ENCODE results near the gene CDK15. TPM values are rescaled to one million over a fixed set of nuclear protein-coding genes. Genes with fewer than 3 reads are reported as not detected.
A peak's percentile ranks its signal among the peaks of the same experiment; 100 is the strongest.
"Not testable (repeated sequence)": the region's sequence is repeated elsewhere in the genome, so short reads cannot be mapped to it uniquely, and the experiment has no call there.

Gene CDK15
- total RNA-seq, 1 donor from 2014 or later = 6.8 TPM

- Mint-ChIP-seq H3K9me3 (no peaks in the 10 kb centered on the region), H3K4me1 (peaks cover 60% of the 10 kb centered on the region), H3K4me3 (no peak overlapping the region), H3K27me3 (ENCODE audit: low read depth) (no peaks in the 10 kb centered on the region), H3K27ac (peak overlapping the region; percentile 55), H3K36me3 (no peaks in the 10 kb centered on the region)
- no peak for TF ChIP-seq CTCF (IDR thresholded peaks at IDR 0.05; ENCODE audit: unreplicated experiment)
- no peak for DNase-seq (ENCODE audit: low spot score in 2 of 2, unreplicated experiment in 2 of 2)
Observed at GRCh38 chr2:201809633-201810032, 3.3 kb downstream of the CDK15 start.

DNA sequence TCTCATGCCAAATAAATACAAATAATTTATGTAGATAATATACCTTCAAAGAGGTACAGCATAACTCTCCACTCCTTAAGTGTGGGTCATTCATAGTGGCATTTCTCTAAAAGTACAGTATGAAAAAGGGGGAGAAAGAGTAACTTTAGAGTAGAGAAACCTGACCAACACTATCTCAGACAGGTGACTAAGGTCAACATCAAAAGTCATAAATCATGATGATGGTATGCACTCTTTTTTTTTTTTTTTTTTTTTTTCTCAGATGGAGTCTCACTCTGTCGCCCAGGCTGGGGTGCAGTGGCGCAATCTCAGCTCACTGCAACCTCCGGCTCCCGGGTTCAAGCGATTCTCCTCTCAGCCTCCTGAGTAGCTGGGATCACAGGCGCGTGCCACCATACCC lies 4.3 kb downstream of the CDK15 start:
- H3K27ac Mint-ChIP-seq; H3K36me3 Mint-ChIP-seq; H3K27me3 Mint-ChIP-seq (ENCODE audit: low read depth); H3K9me3 Mint-ChIP-seq; DNase-seq (ENCODE audit: low spot score in 2 of 2, unreplicated experiment in 2 of 2); H3K4me3 Mint-ChIP-seq: not testable (repeated sequence)
- peaks cover 60% of the 10 kb centered on the region for H3K4me1 Mint-ChIP-seq

DNA sequence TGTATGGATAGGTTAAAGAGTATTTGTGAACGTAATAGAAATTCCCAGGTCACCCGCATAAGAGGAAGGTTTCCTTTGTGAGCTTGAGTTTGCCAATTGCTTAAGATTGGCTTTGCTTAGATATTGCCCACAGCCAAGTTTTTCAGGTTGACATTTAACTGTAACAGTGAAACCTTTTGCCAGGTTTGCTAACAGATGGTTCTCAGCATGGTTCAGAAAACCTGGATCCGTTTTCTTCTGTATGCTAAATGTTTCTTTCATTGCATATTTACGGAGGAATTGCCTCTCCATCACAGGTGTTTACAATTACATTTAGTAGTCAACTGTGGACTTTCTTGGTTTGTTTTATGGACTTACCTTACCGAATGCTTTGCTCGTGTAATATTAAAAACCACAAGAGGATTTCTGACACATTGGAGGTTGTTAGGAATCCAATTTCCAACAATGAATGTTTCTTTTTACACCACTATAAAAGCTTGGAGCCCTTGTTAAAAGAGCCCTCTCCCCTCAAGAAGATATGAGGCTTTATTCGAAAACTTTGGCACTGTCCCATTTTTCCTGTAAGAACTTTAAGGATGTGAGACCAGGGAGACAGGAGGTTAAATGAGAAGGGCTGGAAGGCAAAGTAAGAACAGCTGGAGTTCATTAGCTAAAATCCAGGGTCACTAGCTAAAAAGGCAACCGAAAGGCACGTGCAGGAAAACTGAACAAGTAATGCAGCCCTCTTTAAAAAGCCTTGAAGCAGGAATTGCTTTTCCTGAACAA lies 7.8 kb downstream of the CDK15 start:
- DNase-seq (ENCODE audit: low spot score in 2 of 2, unreplicated experiment in 2 of 2) = no peak
- TF ChIP-seq CTCF (IDR thresholded peaks at IDR 0.05; ENCODE audit: unreplicated experiment) = no peak
- H3K4me1 Mint-ChIP-seq = peaks cover 29% of the 10 kb centered on the region
- H3K27ac Mint-ChIP-seq = peak overlapping the region; percentile 26
- H3K9me3 Mint-ChIP-seq = peaks cover 6% of the 10 kb centered on the region
- no peaks in the 10 kb centered on the region for H3K27me3 Mint-ChIP-seq (ENCODE audit: low read depth)
- H3K36me3 Mint-ChIP-seq = peaks cover 6% of the 10 kb centered on the region
- no peak overlapping the region for H3K4me3 Mint-ChIP-seq

DNA sequence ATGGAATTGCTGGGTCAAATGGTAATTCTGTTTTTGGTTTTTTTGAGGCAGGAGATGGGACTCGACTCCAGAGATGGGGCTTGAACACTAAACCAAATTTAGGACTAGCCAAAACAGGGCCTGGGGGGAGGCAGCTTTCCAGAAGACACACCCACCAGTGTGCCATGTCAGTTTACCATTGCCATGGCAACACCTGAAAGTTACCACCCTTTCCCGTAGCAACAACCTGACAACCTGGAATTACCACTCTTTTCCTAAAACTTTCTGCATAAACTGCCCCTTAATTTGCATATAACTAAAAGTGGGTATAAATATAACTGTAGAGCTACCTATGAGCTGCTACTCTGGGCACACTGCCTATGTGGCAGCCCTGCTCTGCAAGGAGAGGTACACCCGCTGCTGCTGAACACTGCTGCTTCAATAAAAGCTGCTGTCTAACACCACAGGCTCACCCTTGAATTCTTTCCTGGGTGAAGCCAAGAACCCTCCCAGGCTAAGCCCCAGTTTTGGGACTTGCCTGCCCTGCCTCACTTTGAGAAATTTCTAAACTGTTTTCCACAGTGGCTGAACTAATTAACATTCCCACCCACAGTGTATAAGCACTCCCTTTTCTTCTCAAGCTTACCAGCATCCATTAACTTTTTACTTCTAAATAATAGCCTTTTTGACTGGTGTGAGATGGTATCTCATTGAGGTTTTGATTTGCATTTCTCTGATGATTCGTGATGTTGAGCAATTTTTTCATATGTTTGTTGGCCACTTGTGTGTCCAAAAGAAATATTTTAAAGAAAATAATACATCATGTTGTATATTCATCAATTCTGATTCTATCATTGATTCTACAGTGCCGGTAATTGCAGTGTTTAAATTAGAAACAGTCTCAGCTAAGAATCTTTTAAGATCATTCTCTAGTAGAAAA lies 10.6 kb downstream of the CDK15 start:
- Mint-ChIP-seq H3K4me1 (peaks cover 24% of the 10 kb centered on the region), H3K9me3 (peaks cover 6% of the 10 kb centered on the region), H3K4me3 (no peak overlapping the region), H3K27ac (no peak overlapping the region), H3K36me3 (peaks cover 6% of the 10 kb centered on the region), H3K27me3 (ENCODE audit: low read depth) (no peaks in the 10 kb centered on the region)
- DNase-seq (ENCODE audit: low spot score in 2 of 2, unreplicated experiment in 2 of 2) = no peak
- TF ChIP-seq CTCF (IDR thresholded peaks at IDR 0.05; ENCODE audit: unreplicated experiment) = no peak

DNA sequence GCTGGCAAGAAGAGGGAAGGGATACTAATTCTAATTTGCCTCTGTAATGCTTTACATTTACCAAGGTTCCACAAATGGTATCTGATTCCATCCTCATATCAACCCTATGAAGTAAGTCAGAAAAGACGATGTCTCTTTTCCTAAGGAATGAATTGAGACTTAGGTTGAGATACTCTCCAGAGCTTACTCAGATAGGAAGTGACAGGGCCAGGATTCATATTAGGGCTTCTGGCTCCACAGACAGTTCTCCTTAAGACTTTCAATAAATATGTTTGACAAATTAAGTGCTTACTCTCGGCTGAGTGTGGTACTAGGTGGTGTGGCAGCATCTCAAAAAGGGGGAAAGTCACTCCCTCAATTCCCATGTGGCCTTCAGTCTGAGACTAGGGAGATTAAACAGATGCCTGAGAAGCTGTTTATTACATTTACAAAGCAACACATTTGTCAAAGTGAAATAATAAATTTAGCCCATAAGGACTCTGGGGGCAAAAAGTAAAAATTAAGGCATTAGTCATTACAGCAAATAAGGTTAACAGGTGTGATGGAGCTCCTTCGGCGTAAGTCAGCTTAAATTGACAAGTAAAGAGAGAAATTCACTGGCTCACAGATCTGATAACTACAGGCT lies 14.2 kb downstream of the CDK15 start:
- peak overlapping the region; percentile 11 for H3K27ac Mint-ChIP-seq
- TF ChIP-seq CTCF (IDR thresholded peaks at IDR 0.05; ENCODE audit: unreplicated experiment) = no peak

More for the DNA sequence above, 14.2 kb downstream of the CDK15 start:
- DNase-seq (ENCODE audit: low spot score in 2 of 2, unreplicated experiment in 2 of 2) = no peak
- Mint-ChIP-seq H3K9me3 (peaks cover 7% of the 10 kb centered on the region), H3K4me3 (no peak overlapping the region), H3K27me3 (ENCODE audit: low read depth) (no peaks in the 10 kb centered on the region), H3K36me3 (peaks cover 6% of the 10 kb centered on the region), H3K4me1 (peaks cover 19% of the 10 kb centered on the region)
